NCI-H774 (cell line): ENCODE data around the gene PIK3AP1.

Experiments
- DNase-seq: peaks from one replicate; lab custom pipeline; 2025; lab: John Stamatoyannopoulos, UW

The PIK3AP1 gene

DNA sequence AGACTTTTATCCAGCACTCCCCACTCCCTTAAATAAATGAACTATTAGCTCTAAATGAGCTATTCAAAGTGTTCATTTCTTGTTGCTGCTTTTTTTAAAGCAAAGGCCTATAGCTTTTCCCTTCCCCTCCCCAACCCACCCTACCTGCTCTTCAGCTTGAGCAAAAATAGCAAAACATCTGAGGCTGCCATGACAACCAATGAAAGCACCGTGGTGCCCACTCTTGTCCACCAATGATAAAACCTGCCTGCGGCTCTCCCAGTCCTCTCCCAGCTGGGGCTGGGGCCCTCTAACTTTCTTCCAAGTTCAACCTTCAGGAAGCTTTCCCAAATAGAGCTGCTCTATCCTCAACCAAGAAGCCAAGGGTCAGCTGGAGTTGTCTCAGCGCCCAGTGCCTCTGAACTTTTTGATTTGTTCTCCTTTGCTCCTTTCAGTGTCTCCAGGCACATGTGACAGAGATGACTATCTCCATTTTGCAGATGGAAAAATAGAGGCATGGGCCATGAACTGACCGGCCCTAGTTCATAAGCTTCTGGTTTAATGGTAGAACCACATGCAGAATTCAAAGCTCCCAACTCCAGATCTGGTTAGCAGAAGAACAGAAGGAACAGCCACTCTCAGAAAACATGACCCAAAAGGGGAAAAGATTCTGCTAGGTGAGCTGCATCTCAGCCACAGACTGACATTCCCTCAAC is 47.7 kb downstream of the PIK3AP1 start:
- DNase-seq: no peak

- DNase-seq: no peak
Measured at GRCh38 chr10:96671211-96671890, 49.0 kb downstream of the PIK3AP1 start.

DNA sequence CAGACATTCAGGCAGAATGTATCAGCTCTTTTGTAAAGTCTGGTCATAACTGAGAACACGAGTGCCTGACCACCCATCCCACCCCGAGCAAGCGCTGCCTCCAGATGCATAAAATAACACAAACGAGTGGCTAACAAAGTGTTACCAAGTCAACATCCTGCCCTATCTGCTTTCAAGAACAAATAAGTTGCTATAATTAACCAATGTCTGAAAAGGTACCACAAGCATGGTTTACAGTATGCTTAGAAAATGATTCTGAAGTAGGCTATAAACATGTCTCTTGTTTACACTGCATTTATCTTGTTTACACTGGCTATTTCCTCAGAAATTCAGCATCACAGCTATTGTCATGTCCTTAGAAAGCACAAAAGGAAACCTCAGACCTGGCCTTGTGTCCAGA is 49.5 kb downstream of the PIK3AP1 start:
- peak; percentile 83 for DNase-seq

- no peak for DNase-seq
Measured at GRCh38 chr10:96667401-96667800, 52.9 kb downstream of the PIK3AP1 start.

DNA sequence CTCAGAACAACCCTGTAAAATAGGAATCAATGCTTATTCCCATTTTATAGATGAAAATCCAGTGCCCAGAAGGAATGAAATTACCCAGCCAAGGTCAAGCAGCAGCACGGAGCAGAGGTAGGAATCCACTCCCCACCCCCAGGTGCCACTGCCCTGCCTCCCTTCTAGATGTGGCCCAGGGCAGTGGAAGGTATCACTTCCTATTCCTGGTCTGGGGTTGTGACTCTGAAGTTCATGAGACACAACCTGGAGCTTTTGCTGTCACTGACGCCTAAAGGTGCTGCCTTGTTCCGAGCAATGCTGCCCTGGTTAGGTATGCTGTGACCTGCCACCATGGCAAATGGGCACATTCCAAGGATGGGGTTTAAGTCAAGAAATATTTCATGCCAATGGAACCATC is 53.6 kb downstream of the PIK3AP1 start:
- DNase-seq: no peak

GRCh38 chr10:96665306-96665705 is 55.0 kb downstream of the PIK3AP1 start:
- DNase-seq: no peak

- no peak for DNase-seq
Measured at GRCh38 chr10:96664563-96664962, 55.8 kb downstream of the PIK3AP1 start.

DNA sequence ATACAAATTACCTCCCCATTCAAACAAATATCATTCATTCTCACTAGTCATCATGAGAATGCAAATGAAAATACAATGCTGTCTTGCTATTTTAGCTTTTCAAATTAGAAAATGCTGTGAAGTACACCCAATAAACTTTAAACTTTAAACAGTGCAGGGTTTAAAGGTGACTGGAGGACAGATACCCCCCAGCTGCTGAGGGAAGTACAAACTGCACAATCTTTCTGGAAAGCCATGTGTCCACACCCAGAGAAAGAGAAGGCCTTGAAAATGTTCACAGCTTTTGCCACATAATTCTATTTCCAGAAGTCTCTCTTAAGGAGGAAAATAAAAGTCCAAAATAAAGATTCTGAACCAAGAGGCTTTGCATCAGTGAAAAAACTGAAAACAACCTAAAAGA is 56.5 kb downstream of the PIK3AP1 start:
- DNase-seq: no peak

GRCh38 chr10:96661632-96662031 is 58.7 kb downstream of the PIK3AP1 start:
- no peak for DNase-seq

DNA sequence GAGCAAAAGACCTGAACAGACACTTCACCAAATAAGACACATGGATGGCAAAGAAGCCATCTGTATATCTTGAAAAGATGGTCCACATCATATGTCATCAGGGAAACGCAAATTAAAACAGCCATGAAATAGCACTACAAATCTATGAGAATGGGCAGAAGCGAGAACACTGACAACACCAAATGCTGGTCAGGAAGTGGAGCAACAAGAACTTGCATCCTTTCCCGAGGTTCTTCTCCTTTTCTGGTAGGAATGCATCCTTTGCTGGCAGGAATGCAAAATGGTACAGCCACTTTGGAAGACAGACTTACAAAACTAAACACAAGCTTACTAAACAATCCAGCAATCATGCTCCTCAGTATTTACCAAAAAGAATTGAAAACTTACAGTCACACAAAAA is 60.0 kb downstream of the PIK3AP1 start:
- DNase-seq: no peak

DNA sequence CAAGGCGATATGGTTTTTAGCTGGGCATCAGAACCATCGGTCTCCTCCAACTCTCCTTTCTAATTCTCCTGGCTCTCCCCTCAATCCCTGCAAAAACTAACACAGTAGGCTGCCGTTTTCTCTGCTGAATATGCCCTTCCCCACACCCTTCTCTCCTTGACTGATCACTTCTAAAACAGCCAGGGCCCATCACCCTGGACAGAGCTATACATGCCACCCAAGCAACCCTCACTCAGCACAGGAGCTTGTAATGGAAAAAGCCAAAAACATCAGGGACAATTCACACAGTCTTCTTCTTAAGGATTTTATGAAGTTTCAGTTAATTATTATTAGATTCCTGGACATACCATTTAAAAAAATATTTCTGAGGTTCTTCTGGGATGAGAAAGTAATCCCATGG is 61.5 kb downstream of the PIK3AP1 start:
- no peak for DNase-seq

DNA sequence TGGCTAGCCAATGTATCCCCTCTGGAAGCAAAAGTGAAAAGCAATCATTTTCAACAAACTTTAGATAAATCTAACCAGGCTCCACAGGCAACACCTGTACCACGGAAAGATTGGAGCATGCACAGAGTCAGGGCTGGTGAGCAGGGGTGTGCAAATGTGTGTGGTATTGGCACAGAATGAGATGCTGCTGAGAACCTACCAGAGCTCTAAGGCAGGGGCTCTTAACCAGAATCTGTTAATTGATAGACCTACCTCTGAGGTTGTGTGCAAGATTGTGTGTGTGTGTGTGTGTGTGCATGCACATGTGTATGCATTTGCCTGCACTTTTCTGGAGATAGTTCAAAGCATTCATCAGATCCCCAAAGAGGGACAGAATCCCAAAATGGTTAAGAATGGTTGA is 62.9 kb downstream of the PIK3AP1 start:
- DNase-seq: no peak

DNA sequence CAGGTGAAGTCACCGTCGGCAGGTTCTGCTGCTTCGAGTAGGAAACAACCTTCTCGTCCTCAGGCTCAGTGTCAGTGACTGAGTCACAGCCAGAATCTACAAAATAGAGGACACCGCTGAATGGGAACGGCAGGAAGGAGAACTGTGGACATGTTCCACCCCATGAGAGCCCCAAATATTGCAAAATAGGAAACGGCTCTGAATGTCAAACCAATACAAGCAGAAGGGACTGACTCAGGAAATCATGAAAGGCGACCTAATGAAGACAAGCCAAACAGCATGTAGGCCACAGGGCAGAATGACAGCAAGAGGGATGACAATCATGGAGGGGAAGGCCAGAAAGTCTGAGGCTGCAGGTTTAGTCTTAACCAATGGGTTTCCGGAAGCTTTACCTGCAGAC is 63.5 kb downstream of the PIK3AP1 start:
- DNase-seq: no peak

DNA sequence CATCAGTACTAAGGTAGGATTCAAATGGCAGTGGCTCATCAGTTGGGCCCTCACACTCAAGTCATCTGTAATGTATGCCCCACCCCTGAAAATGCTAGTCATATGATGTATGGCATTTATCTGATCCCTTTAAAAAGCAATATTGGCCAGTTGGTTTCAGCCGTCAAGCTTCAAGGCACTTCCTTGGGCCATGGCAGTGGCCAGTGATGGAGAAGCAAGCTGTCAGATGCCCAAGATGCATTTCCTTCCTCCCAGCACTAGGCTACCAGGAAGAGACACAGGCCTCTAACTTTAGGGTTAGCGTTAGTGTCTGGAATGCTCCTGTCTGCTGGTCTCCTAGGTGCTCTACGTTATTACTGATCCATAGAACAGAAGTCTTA is 64.1 kb downstream of the PIK3AP1 start:
- no peak for DNase-seq

DNA sequence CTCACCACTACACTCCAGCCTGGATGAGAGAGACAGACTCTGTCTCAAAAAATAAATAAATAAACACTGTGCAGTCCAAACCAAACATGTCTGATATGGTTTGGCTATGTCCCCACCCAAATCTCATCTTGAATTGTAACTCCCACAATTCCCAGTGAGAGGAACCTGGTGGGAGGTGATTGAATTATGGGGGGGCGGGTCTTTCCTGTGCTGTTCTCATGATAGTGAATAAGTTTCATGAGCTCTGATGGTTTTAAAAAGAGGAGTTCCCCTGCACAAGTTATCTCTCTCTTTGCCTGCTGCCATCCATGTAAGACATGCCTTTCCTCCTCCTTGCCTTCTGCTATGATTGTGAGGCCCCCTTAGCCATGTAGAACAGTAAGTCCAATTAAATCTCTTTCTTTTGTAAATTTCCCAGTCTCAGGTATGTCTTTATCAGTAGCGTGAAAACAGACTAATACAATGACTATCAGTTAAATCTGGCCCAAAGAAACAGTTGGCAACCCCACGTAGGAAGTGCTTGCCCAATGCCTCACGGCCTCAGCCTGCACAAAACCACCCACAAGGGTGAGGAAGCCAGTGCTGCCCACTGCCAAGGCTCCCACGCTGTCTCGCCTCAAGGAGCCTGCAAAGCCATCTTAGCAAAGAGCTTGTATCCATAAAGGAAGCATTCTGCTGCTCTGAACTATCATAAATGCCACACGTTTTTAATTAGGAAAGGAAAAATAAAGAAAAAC is 64.7 kb downstream of the PIK3AP1 start:
- DNase-seq: no peak

DNA sequence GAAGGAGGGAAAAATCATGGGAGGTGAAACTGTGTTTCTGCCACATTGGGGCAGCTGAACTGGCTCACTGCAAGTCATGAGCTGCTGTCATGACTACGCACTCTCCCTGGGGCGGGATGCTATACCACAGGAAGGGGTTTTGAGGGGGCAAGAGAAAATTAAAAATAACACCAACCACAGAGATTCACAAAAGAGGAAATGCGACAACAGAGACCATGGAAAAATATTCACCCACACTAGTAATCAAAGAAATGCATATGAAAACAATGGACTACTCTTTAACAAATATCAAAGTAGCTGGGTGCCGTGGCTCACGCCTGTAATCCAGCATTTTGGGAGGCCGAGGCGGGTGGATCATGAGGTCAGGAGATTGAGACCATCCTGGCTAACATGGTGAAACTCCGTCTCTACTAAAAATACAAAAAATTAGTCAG is 68.3 kb downstream of the PIK3AP1 start:
- no peak for DNase-seq

- no peak for DNase-seq
Measured at GRCh38 chr10:96650958-96651357, 69.4 kb downstream of the PIK3AP1 start.

GRCh38 chr10:96648297-96648696 is 72.0 kb downstream of the PIK3AP1 start:
- no peak for DNase-seq

GRCh38 chr10:96647466-96647865 is 72.8 kb downstream of the PIK3AP1 start:
- DNase-seq: no peak

DNA sequence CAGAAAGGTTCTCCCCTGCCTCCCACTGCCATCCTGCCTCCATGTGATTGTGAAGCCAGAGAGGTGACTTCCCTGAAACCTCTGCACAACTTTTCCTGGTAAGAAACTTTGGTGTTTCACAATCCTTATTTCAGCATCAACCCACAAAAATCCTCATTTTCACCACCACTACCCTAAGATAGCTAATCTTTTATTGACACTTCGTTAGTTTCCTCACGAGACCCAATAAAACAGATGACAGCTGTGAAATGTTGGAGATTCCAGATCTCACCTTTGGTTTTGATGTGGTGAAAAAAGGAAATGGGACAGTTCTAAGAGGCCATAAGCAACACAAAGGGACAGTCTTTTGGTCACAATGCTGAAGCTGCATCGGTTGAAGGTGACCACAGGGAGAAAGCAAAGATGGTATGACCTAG is 73.6 kb downstream of the PIK3AP1 start:
- DNase-seq: no peak

DNA sequence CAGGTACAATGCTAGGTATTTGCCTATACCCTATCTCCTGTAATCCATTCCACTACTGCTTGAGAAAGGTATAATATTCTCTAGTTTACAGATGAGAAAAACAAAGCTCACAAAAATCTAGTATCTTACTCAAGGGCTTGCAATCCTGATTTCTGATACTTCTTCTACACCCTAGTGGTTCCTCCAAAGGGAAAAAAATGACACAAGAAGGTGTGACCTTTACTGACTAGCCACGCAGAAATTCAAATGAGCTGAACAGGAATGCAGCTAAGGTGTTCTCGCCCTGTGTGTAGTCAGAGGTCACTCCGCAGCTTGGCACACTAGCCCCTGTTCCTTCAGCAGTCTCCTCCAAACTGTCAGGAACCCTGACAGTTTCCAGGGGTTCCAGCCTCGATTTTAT is 74.0 kb downstream of the PIK3AP1 start:
- DNase-seq: no peak

- DNase-seq: no peak
Measured at GRCh38 chr10:96645191-96645721, 75.1 kb downstream of the PIK3AP1 start.

GRCh38 chr10:96643920-96644319 is 76.4 kb downstream of the PIK3AP1 start:
- no peak for DNase-seq
